Central memory CD4-positive, alpha-beta T cell (primary cell): ENCODE results near the gene DDA1.

Experiments
- DNase-seq: peaks from one replicate; pipeline ENCODE4 v3.0.0; 2022

DDA1 gene

GRCh38 chr19:17330262-17331044, 21.1 kb downstream of the DDA1 start:
- no peak for DNase-seq

GRCh38 chr19:17331045-17331558, 21.7 kb downstream of the DDA1 start:
- no peak for DNase-seq

- DNase-seq = no peak
Observed at GRCh38 chr19:17332360-17332676, 23.0 kb downstream of the DDA1 start.

GRCh38 chr19:17332677-17333581, 23.6 kb downstream of the DDA1 start:
- no peak for DNase-seq

GRCh38 chr19:17333611-17334413, 24.4 kb downstream of the DDA1 start:
- DNase-seq = peak; percentile 65

GRCh38 chr19:17334414-17335409, 25.3 kb downstream of the DDA1 start, which contains the start of gene ANO8:
ANO8 (minus strand) TSS chr19:17334855; CDS start chr19:17334670, 185 bp downstream.
- DNase-seq = peak; percentile 92

GRCh38 chr19:17335575-17335974, 26.2 kb downstream of the DDA1 start:
- no peak for DNase-seq

GRCh38 chr19:17336872-17337674, 27.7 kb downstream of the DDA1 start, which contains the start of gene GTPBP3:
GTPBP3 (plus strand) TSS chr19:17337553; CDS start chr19:17337612, 59 bp downstream.
- DNase-seq = peak; percentile 96

- no peak for DNase-seq
Observed at GRCh38 chr19:17337675-17338432, 28.5 kb downstream of the DDA1 start.

- DNase-seq = no peak
Observed at GRCh38 chr19:17338433-17339078, 29.2 kb downstream of the DDA1 start.

GRCh38 chr19:17339088-17339741, 29.9 kb downstream of the DDA1 start:
- no peak for DNase-seq

- DNase-seq = no peak
Observed at GRCh38 chr19:17340302-17340870, 31.0 kb downstream of the DDA1 start.

- DNase-seq = no peak
Observed at GRCh38 chr19:17340871-17341357, 31.6 kb downstream of the DDA1 start.

- no peak for DNase-seq
Observed at GRCh38 chr19:17341386-17341785, 32.0 kb downstream of the DDA1 start.

- no peak for DNase-seq
Observed at GRCh38 chr19:17341845-17342244, 32.5 kb downstream of the DDA1 start.

- DNase-seq = peak; percentile 63
Observed at GRCh38 chr19:17346109-17346671, 36.8 kb downstream of the DDA1 start.

GRCh38 chr19:17347361-17347760, 38.0 kb downstream of the DDA1 start:
- no peak for DNase-seq

- DNase-seq = no peak
Observed at GRCh38 chr19:17347877-17348276, 38.5 kb downstream of the DDA1 start.
